ENCODE results near the gene C5orf24. TPM values are rescaled to one million over a fixed set of nuclear protein-coding genes. Genes with fewer than 3 reads are reported as not detected.
"Not testable (repeated sequence)": the region's sequence is repeated elsewhere in the genome, so short reads cannot be mapped to it uniquely, and the experiment has no call there.

Gene C5orf24
- total RNA-seq, 5 donors from 2014 or later (not counting 1 experiment from before 2014, with no cell fraction given) = 23.0 to 34.9 (median 29.0) TPM

DNA sequence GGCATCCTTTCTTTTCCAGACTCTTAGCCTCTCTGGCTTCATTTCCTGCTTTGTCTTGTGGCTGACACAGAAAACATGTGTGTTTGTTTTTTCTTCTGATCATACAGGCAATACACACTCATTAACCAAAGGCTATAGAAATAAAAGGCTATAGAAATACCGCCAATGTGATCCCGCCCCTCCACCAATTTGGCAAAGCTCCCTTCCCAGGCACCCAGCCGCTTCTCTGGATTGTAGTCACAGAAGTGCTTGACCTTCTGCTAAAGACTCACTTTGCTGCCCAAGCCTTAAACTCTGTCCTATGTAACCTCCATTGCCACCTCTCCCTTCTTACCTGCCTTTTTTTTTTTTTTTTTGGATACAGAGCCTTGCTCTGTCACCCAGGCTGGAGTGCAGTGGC lies 33.7 kb downstream of the C5orf24 start:
- no peaks in the 10 kb centered on the region for H3K9me3 Mint-ChIP-seq
- Histone ChIP-seq H3K27ac (ENCODE audit: low read length) (no peak overlapping the region), H3K4me1 (ENCODE audit: control insufficient read depth in 1 of 2, extremely low read depth in 1 of 2, insufficient read depth in 2 of 2, low read length in 2 of 2) (peaks cover 0 to 41% of the 10 kb centered on the region in 2 experiments), H3K9me3 (no peaks in the 10 kb centered on the region), H3K36me3 (ENCODE audit: control insufficient read depth in 2 of 2, extremely low read depth in 1 of 2, insufficient read depth in 1 of 2, low read length in 1 of 2) (peaks cover 0 to 9% of the 10 kb centered on the region in 2 donors), H3K27me3 (replicated peaks in 1 of 2; ENCODE audit: control insufficient read depth in 2 of 2, extremely low read depth in 1 of 2, insufficient read depth in 2 of 2, low read length in 1 of 2) (no peaks in the 10 kb centered on the region), H3K4me3 (ENCODE audit: control insufficient read depth in 1 of 2, extremely low read depth in 1 of 2, low read length in 1 of 2) (no peak overlapping the region)
- ATAC-seq (replicated peaks in 1 of 4) (no peak), DNase-seq (no peak)
- POLR2A ChIA-PET = no interaction called here
- H3K27ac Mint-ChIP-seq = no peak overlapping the region
- H3K36me3 Mint-ChIP-seq = peaks cover 8% of the 10 kb centered on the region
- peaks cover 52 to 55% (median 52%) of the 10 kb centered on the region in 3 donors for H3K4me1 Mint-ChIP-seq
- WGBS (ENCODE audit: insufficient coverage) = no CpG with 5 or more reads among the region's 3 CpGs
- CTCF ChIA-PET = interaction anchor here (0.5 to 0.6 kb wide), 2 partner anchors 33 to 48 kb away, joined by 3 read pairs; no protein-coding TSS in a partner anchor
- no peak overlapping the region for H3K4me3 Mint-ChIP-seq
- H3K27me3 Mint-ChIP-seq = no peaks in the 10 kb centered on the region

DNA sequence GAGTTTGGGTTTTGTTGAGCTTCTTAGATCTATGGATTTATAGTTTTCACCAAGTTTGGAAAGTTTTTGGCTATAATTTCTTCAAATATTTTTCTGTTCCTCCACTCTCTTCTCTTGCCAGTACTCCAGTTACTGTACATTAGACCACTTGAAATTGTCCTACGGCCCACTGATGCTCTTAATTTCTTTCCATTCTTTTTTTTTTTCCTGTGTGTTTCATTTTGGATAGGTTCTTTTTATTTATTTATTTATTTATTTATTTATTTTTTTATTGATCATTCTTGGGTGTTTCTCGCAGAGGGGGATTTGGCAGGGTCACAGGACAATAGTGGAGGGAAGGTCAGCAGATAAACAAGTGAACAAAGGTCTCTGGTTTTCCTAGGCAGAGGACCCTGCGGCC lies 35.2 kb downstream of the C5orf24 start:
- Mint-ChIP-seq H3K36me3 (peaks cover 12% of the 10 kb centered on the region), H3K4me1 (peaks cover 49 to 53% (median 52%) of the 10 kb centered on the region in 3 donors)
- H3K27me3 ChIP-seq (replicated peaks in 1 of 2; ENCODE audit: control insufficient read depth in 2 of 2, extremely low read depth in 1 of 2, insufficient read depth in 2 of 2, low read length in 1 of 2); ATAC-seq (replicated peaks in 1 of 4); H3K9me3 ChIP-seq; H3K27ac ChIP-seq (ENCODE audit: low read length); H3K27me3 Mint-ChIP-seq; H3K36me3 ChIP-seq (ENCODE audit: control insufficient read depth in 2 of 2, extremely low read depth in 1 of 2, insufficient read depth in 1 of 2, low read length in 1 of 2); H3K4me3 Mint-ChIP-seq; H3K4me3 ChIP-seq (ENCODE audit: control insufficient read depth in 1 of 2, extremely low read depth in 1 of 2, low read length in 1 of 2); H3K27ac Mint-ChIP-seq; DNase-seq; CTCF ChIA-PET; H3K9me3 Mint-ChIP-seq: not testable (repeated sequence)
- no CpG with 5 or more reads among the region's 3 CpGs for WGBS (ENCODE audit: insufficient coverage)
- POLR2A ChIA-PET = interaction anchor here in 1 of 2 donors (0.7 kb wide), 1 partner anchor 119 kb away, joined by 3 read pairs; no protein-coding TSS in a partner anchor
- H3K4me1 ChIP-seq (ENCODE audit: control insufficient read depth in 1 of 2, extremely low read depth in 1 of 2, insufficient read depth in 2 of 2, low read length in 2 of 2) = peaks cover 0 to 29% of the 10 kb centered on the region in 2 experiments

DNA sequence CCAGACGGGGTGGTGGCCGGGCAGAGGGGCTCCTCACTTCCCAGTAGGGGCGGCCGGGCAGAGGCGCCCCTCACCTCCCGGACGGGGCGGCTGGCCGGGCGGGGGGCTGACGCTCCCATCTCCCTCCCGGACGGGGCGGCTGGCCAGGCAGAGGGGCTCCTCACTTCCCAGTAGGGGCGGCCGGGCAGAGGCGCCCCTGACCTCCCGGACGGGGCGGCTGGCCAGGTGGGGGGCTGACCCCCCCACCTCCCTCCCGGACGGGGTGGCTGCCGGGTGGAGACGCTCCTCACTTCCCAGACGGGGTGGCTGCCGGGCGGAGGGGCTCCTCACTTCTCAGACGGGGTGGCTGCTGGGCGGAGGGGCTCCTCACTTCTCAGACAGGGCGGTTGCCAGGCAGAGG lies 35.9 kb downstream of the C5orf24 start:
- peaks cover 0 to 25% of the 10 kb centered on the region in 2 experiments for H3K4me1 ChIP-seq (ENCODE audit: control insufficient read depth in 1 of 2, extremely low read depth in 1 of 2, insufficient read depth in 2 of 2, low read length in 2 of 2)
- H3K27ac Mint-ChIP-seq; H3K4me3 ChIP-seq (ENCODE audit: control insufficient read depth in 1 of 2, extremely low read depth in 1 of 2, low read length in 1 of 2); H3K4me3 Mint-ChIP-seq; CTCF ChIA-PET; ATAC-seq (replicated peaks in 1 of 4); H3K9me3 ChIP-seq; H3K27me3 Mint-ChIP-seq; H3K27ac ChIP-seq (ENCODE audit: low read length); H3K27me3 ChIP-seq (replicated peaks in 1 of 2; ENCODE audit: control insufficient read depth in 2 of 2, extremely low read depth in 1 of 2, insufficient read depth in 2 of 2, low read length in 1 of 2); H3K9me3 Mint-ChIP-seq; DNase-seq; POLR2A ChIA-PET: not testable (repeated sequence)
- 100% methylated on average over 6 of the region's 30 CpGs for WGBS (ENCODE audit: insufficient coverage)
- H3K36me3 Mint-ChIP-seq = peaks cover 12% of the 10 kb centered on the region
- peaks cover 0 to 12% of the 10 kb centered on the region in 2 donors for H3K36me3 ChIP-seq (ENCODE audit: control insufficient read depth in 2 of 2, extremely low read depth in 1 of 2, insufficient read depth in 1 of 2, low read length in 1 of 2)
- peaks cover 46 to 50% (median 47%) of the 10 kb centered on the region in 3 donors for H3K4me1 Mint-ChIP-seq

DNA sequence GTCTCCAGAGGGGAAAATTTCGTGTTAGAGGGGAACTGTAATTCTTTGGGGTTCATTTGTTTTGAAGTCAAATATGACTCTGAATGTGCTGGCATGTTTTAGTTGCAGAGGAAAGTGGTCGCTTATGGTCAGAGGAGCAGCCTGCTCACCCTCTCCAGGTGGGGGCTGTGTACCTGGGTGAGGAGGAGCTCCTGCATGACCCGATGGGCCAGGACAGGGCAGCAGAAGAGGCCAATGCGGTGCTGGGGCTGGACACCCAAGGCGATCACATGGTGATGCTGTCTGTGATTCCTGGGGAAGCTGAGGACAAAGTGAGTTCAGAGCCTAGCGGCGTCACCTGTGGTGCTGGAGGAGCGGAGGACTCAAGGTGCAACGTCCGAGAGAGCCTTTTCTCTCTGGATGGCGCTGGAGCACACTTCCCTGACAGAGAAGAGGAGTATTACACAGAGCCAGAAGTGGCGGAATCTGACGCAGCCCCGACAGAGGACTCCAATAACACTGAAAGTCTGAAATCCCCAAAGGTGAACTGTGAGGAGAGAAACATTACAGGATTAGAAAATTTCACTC lies 41.9 kb downstream of the C5orf24 start:
- H3K4me1 ChIP-seq (ENCODE audit: control insufficient read depth in 1 of 2, extremely low read depth in 1 of 2, insufficient read depth in 2 of 2, low read length in 2 of 2) = peaks cover 0 to 4% of the 10 kb centered on the region in 2 experiments
- no peak for ATAC-seq (replicated peaks in 1 of 4)
- no peak overlapping the region for H3K4me3 ChIP-seq (ENCODE audit: control insufficient read depth in 1 of 2, extremely low read depth in 1 of 2, low read length in 1 of 2)
- Mint-ChIP-seq H3K27me3 (no peaks in the 10 kb centered on the region), H3K4me3 (no peak overlapping the region), H3K4me1 (peaks cover 24 to 32% (median 31%) of the 10 kb centered on the region in 3 donors), H3K27ac (no peak overlapping the region), H3K9me3 (no peaks in the 10 kb centered on the region), H3K36me3 (peaks cover 38% of the 10 kb centered on the region)
- CTCF ChIA-PET = no interaction called here
- H3K27me3 ChIP-seq (replicated peaks in 1 of 2; ENCODE audit: control insufficient read depth in 2 of 2, extremely low read depth in 1 of 2, insufficient read depth in 2 of 2, low read length in 1 of 2) = no peaks in the 10 kb centered on the region
- WGBS (ENCODE audit: insufficient coverage) = 99% methylated on average over 11 of the region's 14 CpGs
- H3K27ac ChIP-seq (ENCODE audit: low read length) = no peak overlapping the region
- POLR2A ChIA-PET = no interaction called here
- H3K9me3 ChIP-seq = no peaks in the 10 kb centered on the region
- peaks cover 10 to 37% of the 10 kb centered on the region in 2 donors for H3K36me3 ChIP-seq (ENCODE audit: control insufficient read depth in 2 of 2, extremely low read depth in 1 of 2, insufficient read depth in 1 of 2, low read length in 1 of 2)
- no peak for DNase-seq

DNA sequence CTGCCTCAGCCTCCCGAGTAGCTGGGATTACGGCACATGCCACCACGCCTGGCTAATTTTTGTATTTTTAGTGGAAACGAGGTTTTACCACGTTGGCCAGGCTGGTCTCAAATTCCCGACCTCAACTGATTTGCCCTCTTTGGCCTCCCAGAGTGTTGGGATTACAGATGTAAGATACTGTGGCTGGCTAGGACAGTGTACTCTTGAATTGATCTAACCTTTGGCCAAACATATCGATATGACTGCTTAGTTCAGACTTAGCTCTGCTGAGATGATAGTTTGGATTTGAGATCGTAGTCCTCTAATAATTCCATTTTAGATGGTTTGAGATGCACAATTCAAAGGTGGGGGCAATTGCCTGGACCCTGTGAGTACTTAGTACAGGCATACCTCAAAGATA lies 43.6 kb downstream of the C5orf24 start:
- no peaks in the 10 kb centered on the region for H3K27me3 Mint-ChIP-seq
- ChIA-PET POLR2A (no interaction called here), CTCF (no interaction called here)
- no peak overlapping the region for H3K27ac Mint-ChIP-seq
- no peak overlapping the region for H3K4me3 Mint-ChIP-seq
- no peaks in the 10 kb centered on the region for H3K9me3 Mint-ChIP-seq
- ATAC-seq (replicated peaks in 1 of 4) (no peak), DNase-seq (no peak)
- no peak overlapping the region for H3K4me3 ChIP-seq (ENCODE audit: control insufficient read depth in 1 of 2, extremely low read depth in 1 of 2, low read length in 1 of 2)
- H3K4me1 ChIP-seq (ENCODE audit: control insufficient read depth in 1 of 2, extremely low read depth in 1 of 2, insufficient read depth in 2 of 2, low read length in 2 of 2) = peaks cover 0 to 4% of the 10 kb centered on the region in 2 experiments
- H3K9me3 ChIP-seq = no peaks in the 10 kb centered on the region
- no peak overlapping the region for H3K27ac ChIP-seq (ENCODE audit: low read length)
- no peaks in the 10 kb centered on the region for H3K27me3 ChIP-seq (replicated peaks in 1 of 2; ENCODE audit: control insufficient read depth in 2 of 2, extremely low read depth in 1 of 2, insufficient read depth in 2 of 2, low read length in 1 of 2)
- peaks cover 10 to 47% of the 10 kb centered on the region in 2 donors for H3K36me3 ChIP-seq (ENCODE audit: control insufficient read depth in 2 of 2, extremely low read depth in 1 of 2, insufficient read depth in 1 of 2, low read length in 1 of 2)
- WGBS (ENCODE audit: insufficient coverage) = 100% methylated on average over 6 of the region's 8 CpGs
- peaks cover 46% of the 10 kb centered on the region for H3K36me3 Mint-ChIP-seq
- H3K4me1 Mint-ChIP-seq = peaks cover 22 to 34% (median 32%) of the 10 kb centered on the region in 3 donors

DNA sequence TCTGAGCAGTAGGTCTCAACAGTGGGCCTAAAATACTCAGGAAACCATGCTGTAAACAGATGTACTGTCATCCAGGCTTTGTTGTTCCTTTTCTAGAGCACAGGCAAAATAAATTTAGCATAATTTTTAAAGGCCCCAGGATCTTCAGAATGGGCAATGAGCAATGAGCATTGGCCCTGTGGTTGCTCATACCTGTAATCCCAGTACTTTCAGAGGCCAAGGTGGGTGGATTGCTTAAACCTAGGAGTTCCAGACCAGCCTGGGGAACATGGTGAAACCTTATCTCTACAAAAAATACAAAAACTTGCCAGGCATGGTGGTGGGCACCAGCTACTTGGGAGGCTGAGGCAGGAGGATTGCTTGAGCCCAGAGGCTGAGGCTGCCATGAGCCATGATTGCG lies 45.7 kb downstream of the C5orf24 start:
- Mint-ChIP-seq H3K27me3 (no peaks in the 10 kb centered on the region), H3K4me3 (no peak overlapping the region), H3K9me3 (no peaks in the 10 kb centered on the region), H3K36me3 (peaks cover 52% of the 10 kb centered on the region), H3K4me1 (peaks cover 12 to 21% (median 17%) of the 10 kb centered on the region in 3 donors), H3K27ac (no peak overlapping the region)
- Histone ChIP-seq H3K27ac (ENCODE audit: low read length) (no peak overlapping the region), H3K36me3 (ENCODE audit: control insufficient read depth in 2 of 2, extremely low read depth in 1 of 2, insufficient read depth in 1 of 2, low read length in 1 of 2) (peaks cover 10 to 66% of the 10 kb centered on the region in 2 donors), H3K27me3 (replicated peaks in 1 of 2; ENCODE audit: control insufficient read depth in 2 of 2, extremely low read depth in 1 of 2, insufficient read depth in 2 of 2, low read length in 1 of 2) (no peaks in the 10 kb centered on the region), H3K4me3 (ENCODE audit: control insufficient read depth in 1 of 2, extremely low read depth in 1 of 2, low read length in 1 of 2) (no peak overlapping the region), H3K4me1 (ENCODE audit: control insufficient read depth in 1 of 2, extremely low read depth in 1 of 2, insufficient read depth in 2 of 2, low read length in 2 of 2) (peaks cover 0 to 2% of the 10 kb centered on the region in 2 experiments), H3K9me3 (no peaks in the 10 kb centered on the region)
- CTCF ChIA-PET = no interaction called here
- DNase-seq (no peak), ATAC-seq (replicated peaks in 1 of 4) (no peak)
- no CpG with 5 or more reads among the region's 1 CpG for WGBS (ENCODE audit: insufficient coverage)
- POLR2A ChIA-PET = interaction anchor here in 1 of 2 donors (0.5 kb wide), 1 partner anchor 15 kb away, joined by 4 read pairs; no protein-coding TSS in a partner anchor
